HCT116 (cell line): ENCODE measurements around the gene RNF217. TPM values are rescaled to one million over a fixed set of nuclear protein-coding genes. Genes with fewer than 3 reads are reported as not detected.

ENCODE experiments used
- ATAC-seq: fragments of 200-7000 bp; cut with Tn5 transposase; 2 replicates; pipeline ENCODE4 v1.9.1; 2020; ENCODE audit warnings: mild to moderate bottlenecking, moderate library complexity
- BruUV-seq: library from RNA; stranded (reverse); fragments of 400-500 nt; replicated peaks from 2 replicates; lab custom pipeline; 2021; lab: Mats Ljungman, UMichigan
- CTCF ChIA-PET: fragments of 300-600 bp; sonication (Branson Sonifier 250); formaldehyde crosslinking; loops from one replicate; lab custom pipeline; 2021; ENCODE audit warnings: antibody characterized with exemption; lab: Charles Lee
- POLR2A ChIA-PET: fragments of 300-600, 350-600 bp; sonication (Branson Sonifier 250); formaldehyde crosslinking; loops from one replicate; lab custom pipeline; 2021; ENCODE audit warnings: antibody characterized with exemption; lab: Charles Lee
- RAD21 ChIA-PET, 2 experiments: fragments of 300-600 bp; sonication (Branson Sonifier 250); formaldehyde crosslinking; loops; one replicate each; lab custom pipeline; 2023; ENCODE audit warnings: low total read pairs in 2 of 2; ENCODE audit not compliant: uncharacterized antibody in 2 of 2, unreplicated experiment in 2 of 2, low non-redundant PET in 1 of 2; lab: Charles Lee
- DNase-seq: peaks from one replicate; pipeline ENCODE4 v3.0.0-alpha.2; 2010; ENCODE audit warnings: low read depth, low spot score
- H2AFZ ChIP-seq: fragments of 200-600 bp; shearing (Covaris generic), sonication (generic); 2 replicates; pipeline ENCODE4 v1.6.1; 2017; ENCODE audit warnings: low read depth, mixed run types, mixed read lengths, antibody characterized with exemption, low read length; ENCODE audit not compliant: poor library complexity, severe bottlenecking
- H3K27ac ChIP-seq: 2 replicates; pipeline ENCODE4 v1.5.1; 2012; ENCODE audit warnings: low read depth, low read length
- H3K27me3 ChIP-seq: fragments of 200-600 bp; sonication (generic); 2 replicates; pipeline ENCODE4 v1.6.1; 2016; ENCODE audit warnings: mixed run types, low read length, mixed read lengths; ENCODE audit not compliant: insufficient read depth
- H3K36me3 ChIP-seq, 2 experiments: fragments of 200-500 bp in 1 of 2; fragments of 200-600 bp in 1 of 2; sonication (Bioruptor generic) in 1 of 2; sonication (generic) in 1 of 2; 2 replicates each; pipeline versions ENCODE4 v1.5.1 to v1.6.1; 2014 to 2016; ENCODE audit warnings: low read length in 2 of 2, inconsistent platforms in 1 of 2, mixed read lengths in 1 of 2, mixed run types in 1 of 2; ENCODE audit not compliant: insufficient read depth in 2 of 2, control insufficient read depth in 1 of 2
- H3K4me1 ChIP-seq, 2 experiments: fragments of 200-600 bp in 1 of 2; sonication (generic) in 1 of 2; 2 replicates each; pipeline versions ENCODE4 v1.5.1 to v1.6.1; 2012 to 2017; ENCODE audit warnings: low read length in 2 of 2, inconsistent platforms in 1 of 2, mild to moderate bottlenecking in 1 of 2, mixed read lengths in 1 of 2, mixed run types in 1 of 2, moderate library complexity in 1 of 2; ENCODE audit not compliant: insufficient read depth in 2 of 2, control insufficient read depth in 1 of 2
- H3K4me2 ChIP-seq: fragments of 200-600 bp; sonication (generic); 2 replicates; pipeline ENCODE4 v1.6.1; 2017; ENCODE audit warnings: mixed run types, low read length, mixed read lengths
- H3K4me3 ChIP-seq, 2 experiments: fragments of 200-600 bp in 1 of 2; sonication (generic) in 1 of 2; replicated peaks in 1 of 2; 2 replicates each; pipeline ENCODE4 v1.5.1; 2011 to 2016; ENCODE audit warnings: low read length in 2 of 2, control low read depth in 1 of 2, low read depth in 1 of 2, mild to moderate bottlenecking in 1 of 2, mixed read lengths in 1 of 2, mixed run types in 1 of 2
- H3K79me2 ChIP-seq: fragments of 200-600 bp; sonication (generic); 2 replicates; pipeline ENCODE4 v1.6.1; 2017; ENCODE audit warnings: mild to moderate bottlenecking, mixed run types, low read length, moderate library complexity, mixed read lengths; ENCODE audit not compliant: insufficient read depth
- H3K9ac ChIP-seq: fragments of 200-600 bp; sonication (generic); 2 replicates; pipeline ENCODE4 v1.6.1; 2016; ENCODE audit warnings: low read length, mixed read lengths
- H3K9me2 ChIP-seq: fragments of 200-600 bp; sonication (generic), shearing (Covaris generic); 2 replicates; pipeline ENCODE4 v1.6.1; 2017; ENCODE audit warnings: mixed run types, mild to moderate bottlenecking, moderate library complexity; ENCODE audit not compliant: insufficient read depth
- H3K9me3 ChIP-seq, 2 experiments: fragments of 200-500 bp in 1 of 2; fragments of 200-600 bp in 1 of 2; sonication (Bioruptor generic) in 1 of 2; sonication (generic) in 1 of 2; 2 replicates each; pipeline ENCODE4 v1.6.1; 2014 to 2017; ENCODE audit warnings: low read length in 2 of 2, mixed read lengths in 2 of 2, inconsistent platforms in 1 of 2, low read depth in 1 of 2, mild to moderate bottlenecking in 1 of 2, mixed run types in 1 of 2, moderate library complexity in 1 of 2; ENCODE audit not compliant: control insufficient read depth in 1 of 2, insufficient read depth in 1 of 2
- H4K20me1 ChIP-seq: fragments of 200-600 bp; sonication (generic), shearing (Covaris generic); 2 replicates; pipeline ENCODE4 v1.6.1; 2017; ENCODE audit warnings: mixed run types, mild to moderate bottlenecking, moderate library complexity; ENCODE audit not compliant: insufficient read depth
- CTCF ChIP-seq, 3 experiments: fragments of 200-600 bp in 1 of 3; sonication (generic) in 1 of 3; IDR thresholded peaks in 2 of 3; conservative IDR thresholded peaks in 1 of 3; 2 replicates each; pipeline ENCODE4 v1.5.1; 2012 to 2017; ENCODE audit warnings: low read depth in 2 of 3, low read length in 2 of 3, antibody characterized with exemption in 1 of 3, borderline replicate concordance in 1 of 3, control low read depth in 1 of 3, mild to moderate bottlenecking in 1 of 3, mixed read lengths in 1 of 3, mixed run types in 1 of 3, moderate library complexity in 1 of 3; ENCODE audit not compliant: insufficient read depth in 1 of 3
- EGR1 ChIP-seq: IDR thresholded peaks from 2 replicates; pipeline ENCODE4 v1.6.1; 2012; ENCODE audit warnings: low read depth
- FOSL1 ChIP-seq: IDR thresholded peaks from 2 replicates; pipeline ENCODE4 v1.6.1; 2012; ENCODE audit warnings: low read depth
- POLR2A ChIP-seq: IDR thresholded peaks from 2 replicates; pipeline ENCODE4 v1.7.0; 2011; ENCODE audit warnings: borderline replicate concordance; ENCODE audit not compliant: insufficient read depth, insufficient read length; ENCODE audit errors: extremely low read depth
- SP1 ChIP-seq: IDR thresholded peaks from 2 replicates; pipeline ENCODE4 v1.6.1; 2012; ENCODE audit warnings: low read depth
- TCF7L2 ChIP-seq: IDR thresholded peaks from 2 replicates; pipeline ENCODE4 v1.7.0; 2011; ENCODE audit warnings: borderline replicate concordance, inconsistent platforms; ENCODE audit not compliant: insufficient read depth, insufficient read length; ENCODE audit errors: extremely low read depth
- ZBTB33 ChIP-seq: IDR thresholded peaks from 2 replicates; pipeline ENCODE4 v1.6.1; 2011; ENCODE audit warnings: mild to moderate bottlenecking, low read length, moderate library complexity; ENCODE audit not compliant: insufficient replicate concordance; ENCODE audit errors: extremely low read depth
- ZNF274 ChIP-seq: fragments of 200-500 bp; sonication (Bioruptor generic); IDR thresholded peaks from 2 replicates; pipeline ENCODE4 v1.6.1; 2014; ENCODE audit warnings: mild to moderate bottlenecking, low read depth, low read length, inconsistent platforms
- intact Hi-C: fragments of 100-400 bp; cut with micrococcal nuclease; formaldehyde crosslinking; loops from 2 replicates; pipeline ENCODE4 v1.10.0; 2022
- total RNA-seq: library from RNA; stranded (reverse); gene quantifications from one replicate; pipeline ENCODE4 v1.2.1, GENCODE V29; 2021; ENCODE audit not compliant: unreplicated experiment

The RNF217 gene
- total RNA-seq, 1 experiment from 2014 or later = 20.4 TPM

- H3K9ac ChIP-seq = no peak overlapping the region
- intact Hi-C loops = no loop called here
- H3K9me3 ChIP-seq = no peaks in the 10 kb centered on the region
- ChIA-PET RAD21 (no interaction called here), CTCF (no interaction called here), POLR2A (no interaction called here)
- no peak overlapping the region for H2AFZ ChIP-seq
- no peaks in the 10 kb centered on the region for H4K20me1 ChIP-seq
- ATAC-seq (no peak), DNase-seq (no peak)
- H3K4me3 ChIP-seq = no peak overlapping the region
- no peak overlapping the region for H3K4me2 ChIP-seq
- H3K9me2 ChIP-seq = no peaks in the 10 kb centered on the region
- TF ChIP-seq ZNF274 = no peak
- TF ChIP-seq CTCF (IDR thresholded peaks at IDR 0.05 in 2 of 3, conservative IDR thresholded peaks at IDR 0.05 in 1 of 3; ENCODE audit: borderline replicate concordance in 1 of 3, insufficient read depth in 1 of 3, low read depth in 2 of 3, low read length in 2 of 3) = no peak
- no peak for TF ChIP-seq EGR1
- TF ChIP-seq POLR2A = no peak
- TF ChIP-seq ZBTB33 = no peak
- no peak for TF ChIP-seq FOSL1
- no peak for TF ChIP-seq SP1
- no peak for TF ChIP-seq TCF7L2
- peaks cover 6 to 9% of the 10 kb centered on the region in 2 experiments; a peak in 3 of 4 replicates for H3K4me1 ChIP-seq
- no TSS peak for BruUV-seq
- no peaks in the 10 kb centered on the region for H3K79me2 ChIP-seq
- no peaks in the 10 kb centered on the region; a peak in 1 of 4 replicates for H3K36me3 ChIP-seq
- H3K27me3 ChIP-seq = no peaks in the 10 kb centered on the region
- no peak overlapping the region for H3K27ac ChIP-seq
Measured at GRCh38 chr6:125008957-125009356, 46.7 kb downstream of the RNF217 start.
